Thyroid gland (tissue), 4 donors: ENCODE data around the gene KRTAP3-1. TPM values are rescaled to one million over a fixed set of nuclear protein-coding genes. Genes with fewer than 3 reads are reported as not detected.
A peak's percentile ranks its signal among the peaks of the same experiment; 100 is the strongest.
"Not testable (repeated sequence)": the region's sequence is repeated elsewhere in the genome, so short reads cannot be mapped to it uniquely, and the experiment has no call there.

Experiments used
- DNase-seq, 2 donors: peaks; one replicate each; pipeline ENCODE4 v3.0.0-alpha.2; 2019
- H3K27ac ChIP-seq, 3 donors: fragments of 200-600 bp; sonication (generic); 1 replicate in 2 of 3; 2 replicates in 1 of 3; pipeline ENCODE4 v1.5.1; 2016 to 2019; ENCODE audit warnings: mild to moderate bottlenecking in 1 of 3, moderate library complexity in 1 of 3
- H3K27me3 ChIP-seq: fragments of 200-600 bp; sonication (generic); one replicate; pipeline ENCODE4 v1.5.1; 2019
- H3K36me3 ChIP-seq, 2 donors: fragments of 200-600 bp; sonication (generic); one replicate each; pipeline ENCODE4 v1.5.1; 2016 to 2019
- H3K4me1 ChIP-seq, 2 donors: fragments of 200-600 bp; sonication (generic); one replicate each; pipeline ENCODE4 v1.5.1; 2017 to 2019
- H3K4me3 ChIP-seq, 3 donors: fragments of 200-600 bp; sonication (generic); replicated peaks in 1 of 3; 1 replicate in 2 of 3; 2 replicates in 1 of 3; pipeline ENCODE4 v1.5.1; 2016; ENCODE audit warnings: mild to moderate bottlenecking in 1 of 3
- H3K9me3 ChIP-seq: fragments of 200-600 bp; sonication (generic); one replicate; pipeline ENCODE4 v1.5.1; 2017
- CTCF ChIP-seq, 6 experiments: fragments of 200-600 bp in 3 of 6; fragments of 450-650 bp in 3 of 6; sonication (generic) in 3 of 6; IDR thresholded peaks; one replicate each; pipeline ENCODE4 v1.5.1; 2016 to 2019; ENCODE audit warnings: antibody characterized with exemption in 6 of 6, mild to moderate bottlenecking in 2 of 6, inconsistent platforms in 1 of 6, moderate library complexity in 1 of 6
- POLR2A ChIP-seq, 2 donors: fragments of 450-650 bp; IDR thresholded peaks; one replicate each; pipeline ENCODE4 v1.6.1; 2017; ENCODE audit warnings: antibody characterized with exemption in 2 of 2, mild to moderate bottlenecking in 2 of 2, moderate library complexity in 1 of 2
- WGBS, 2 donors: methylation state at CpG; one replicate each; pipeline ENCODE4 v1.1.5; 2017; 5-methylcytosine and 5-hydroxymethylcytosine counted together
- intact Hi-C: fragments of 100-400 bp; cut with DNase I; formaldehyde crosslinking; loops from one replicate; pipeline ENCODE4 v1.15.1; 2023
- total RNA-seq, 4 donors: library from RNA; depleted of rRNA; stranded (reverse); fragments of >200 nt; gene quantifications; one replicate each; pipeline ENCODE4 v1.2.3, GENCODE V29; 2016

Gene KRTAP3-1
- total RNA-seq, 4 donors from 2014 or later = not detected

- peaks cover 0 to 10% of the 10 kb centered on the region in 2 donors for H3K4me1 ChIP-seq
- TF ChIP-seq CTCF (IDR thresholded peaks at IDR 0.05) (no peak), POLR2A (IDR thresholded peaks at IDR 0.05) (no peak)
- intact Hi-C loops = no loop called here
- 31 to 32% methylated on average over 4 of the region's 4 CpGs for WGBS, 2 donors
- no peak for DNase-seq
- no peaks in the 10 kb centered on the region for H3K27me3 ChIP-seq
- peak overlapping the region in 1 of 3 donors; percentile 30 for H3K27ac ChIP-seq
- no peaks in the 10 kb centered on the region for H3K9me3 ChIP-seq
- no peaks in the 10 kb centered on the region for H3K36me3 ChIP-seq
- H3K4me3 ChIP-seq = no peak overlapping the region
These were observed 5.0 kb downstream of the KRTAP3-1 start for GRCh38 chr17:41003926-41004325.

GRCh38 chr17:41002814-41003213 is 6.1 kb downstream of the KRTAP3-1 start:
- Histone ChIP-seq H3K36me3 (no peaks in the 10 kb centered on the region), H3K27ac (no peak overlapping the region), H3K27me3 (no peaks in the 10 kb centered on the region), H3K4me1 (peaks cover 0 to 10% of the 10 kb centered on the region in 2 donors), H3K9me3 (no peaks in the 10 kb centered on the region), H3K4me3 (no peak overlapping the region)
- WGBS, 2 donors = 76 to 77% methylated on average over 5 of the region's 5 CpGs
- intact Hi-C loops = no loop called here
- no peak for DNase-seq
- TF ChIP-seq CTCF (IDR thresholded peaks at IDR 0.05) = no peak
- TF ChIP-seq POLR2A (IDR thresholded peaks at IDR 0.05) = no peak

DNA sequence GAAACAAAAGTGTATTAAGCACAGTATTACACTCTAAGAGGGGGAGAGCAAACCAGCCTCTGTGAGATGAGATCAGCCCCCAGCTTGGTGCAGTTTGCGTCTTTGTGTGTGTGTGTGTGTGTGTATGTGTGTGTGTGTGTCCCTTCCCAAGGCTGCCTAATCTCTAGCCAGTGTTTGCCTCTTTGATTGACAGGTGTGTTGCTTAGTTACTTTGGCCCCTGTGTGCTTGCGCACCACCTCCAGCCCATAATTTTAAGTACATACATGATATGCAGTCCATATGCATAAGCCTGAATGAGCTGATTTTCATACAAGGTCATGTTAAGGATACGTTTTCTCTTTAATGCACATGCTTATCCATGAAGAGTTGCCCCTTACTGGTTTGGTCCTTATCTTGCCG is 7.1 kb downstream of the KRTAP3-1 start:
- intact Hi-C loops = no loop called here
- H3K4me1 ChIP-seq = peaks cover 0 to 10% of the 10 kb centered on the region in 2 donors
- H3K4me3 ChIP-seq = no peak overlapping the region
- no peak overlapping the region for H3K27ac ChIP-seq
- TF ChIP-seq POLR2A (IDR thresholded peaks at IDR 0.05) (no peak), CTCF (IDR thresholded peaks at IDR 0.05) (no peak)
- 84 to 94% methylated on average over 4 of the region's 4 CpGs for WGBS, 2 donors
- DNase-seq = no peak
- no peaks in the 10 kb centered on the region for H3K36me3 ChIP-seq
- H3K9me3 ChIP-seq = no peaks in the 10 kb centered on the region
- H3K27me3 ChIP-seq = no peaks in the 10 kb centered on the region

GRCh38 chr17:40999563-40999962 is 9.4 kb downstream of the KRTAP3-1 start, which contains the start of gene KRTAP3-2:
TSS of gene KRTAP3-2 (minus strand) at chr17:40999906. CDS start at chr17:40999853, 53 bp downstream.
- intact Hi-C loops, H3K27ac ChIP-seq, H3K27me3 ChIP-seq, H3K9me3 ChIP-seq, H3K4me3 ChIP-seq, DNase-seq, H3K36me3 ChIP-seq: not testable (repeated sequence)
- peaks cover 0 to 10% of the 10 kb centered on the region in 2 donors for H3K4me1 ChIP-seq
- WGBS, 2 donors = 90 to 94% methylated on average over 6 of the region's 6 CpGs

- Histone ChIP-seq H3K27ac (no peak overlapping the region), H3K27me3 (no peaks in the 10 kb centered on the region), H3K9me3 (no peaks in the 10 kb centered on the region), H3K36me3 (no peaks in the 10 kb centered on the region), H3K4me3 (no peak overlapping the region), H3K4me1 (no peaks in the 10 kb centered on the region)
- TF ChIP-seq CTCF (IDR thresholded peaks at IDR 0.05) = no peak
- no peak for TF ChIP-seq POLR2A (IDR thresholded peaks at IDR 0.05)
- DNase-seq = no peak
- intact Hi-C loops = no loop called here
- WGBS, 2 donors = 80% methylated on average over 2 of the region's 2 CpGs
These were observed 11.6 kb downstream of the KRTAP3-1 start for GRCh38 chr17:40997361-40997760.

DNA sequence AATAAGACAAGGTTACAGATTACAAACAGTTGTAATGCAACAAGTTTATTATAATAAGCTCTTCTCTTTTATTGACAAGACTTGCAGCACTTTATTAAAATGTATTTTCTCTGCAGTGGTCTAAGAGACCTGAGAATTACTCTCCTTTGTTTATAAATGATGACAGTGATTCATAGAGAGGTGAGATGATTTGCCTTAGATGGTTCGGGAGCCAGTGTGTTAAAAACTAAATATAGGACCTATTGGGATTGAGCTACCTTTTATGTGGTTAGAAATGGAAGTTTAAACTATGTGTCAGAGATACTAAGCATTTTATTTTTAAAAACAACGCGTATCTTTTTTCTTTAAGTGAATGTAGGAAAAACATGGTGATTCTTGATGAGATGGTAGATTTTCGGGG is 12.1 kb downstream of the KRTAP3-1 start:
- intact Hi-C loops = no loop called here
- DNase-seq = no peak
- Histone ChIP-seq H3K27ac (no peak overlapping the region), H3K9me3 (no peaks in the 10 kb centered on the region), H3K27me3 (no peaks in the 10 kb centered on the region), H3K36me3 (no peaks in the 10 kb centered on the region), H3K4me1 (no peaks in the 10 kb centered on the region), H3K4me3 (no peak overlapping the region)
- TF ChIP-seq CTCF (IDR thresholded peaks at IDR 0.05) (no peak), POLR2A (IDR thresholded peaks at IDR 0.05) (no peak)
- WGBS, 2 donors = 87 to 92% methylated on average over 4 of the region's 4 CpGs
